ENCODE data around the gene GCNT3. TPM values are rescaled to one million over a fixed set of nuclear protein-coding genes. Genes with fewer than 3 reads are reported as not detected.

GCNT3 gene
- total and polyA plus RNA-seq, 2 donors from 2014 or later, result 4.5 to 14.8 TPM

- FAIRE-seq (no peak), DNase-seq (no peak)
- intact Hi-C loops (cut with DNase I), result no loop called here
- no peak for TF ChIP-seq CTCF (IDR thresholded peaks at IDR 0.05; ENCODE audit: borderline replicate concordance, extremely low read depth, insufficient read depth)
- Histone ChIP-seq H3K27me3 (ENCODE audit: control insufficient read depth, insufficient read depth, low read length) (no peaks in the 10 kb centered on the region), H3K9ac (ENCODE audit: low read length in 3 of 3) (no peak overlapping the region), H3K4me3 (ENCODE audit: low read length in 3 of 3) (no peak overlapping the region), H3K9me3 (ENCODE audit: control insufficient read depth in 2 of 3, insufficient read depth in 1 of 3, low read length in 3 of 3) (no peaks in the 10 kb centered on the region), H3K36me3 (ENCODE audit: control insufficient read depth in 2 of 3, insufficient read depth in 3 of 3, low read length in 3 of 3) (no peaks in the 10 kb centered on the region), H3K4me1 (ENCODE audit: control insufficient read depth in 2 of 3, insufficient read depth in 2 of 3, low read depth in 1 of 3, low read length in 3 of 3) (no peaks in the 10 kb centered on the region), H3K27ac (ENCODE audit: low read depth in 2 of 2, low read length in 2 of 2) (no peak overlapping the region)
Measured at GRCh38 chr15:59565299-59565698, 46.3 kb upstream of the GCNT3 start.

- no peak for FAIRE-seq
- Histone ChIP-seq H3K36me3 (ENCODE audit: control insufficient read depth in 2 of 3, insufficient read depth in 3 of 3, low read length in 3 of 3) (no peaks in the 10 kb centered on the region), H3K9ac (ENCODE audit: low read length in 3 of 3) (no peak overlapping the region), H3K27me3 (ENCODE audit: control insufficient read depth, insufficient read depth, low read length) (no peaks in the 10 kb centered on the region), H3K9me3 (ENCODE audit: control insufficient read depth in 2 of 3, insufficient read depth in 1 of 3, low read length in 3 of 3) (no peaks in the 10 kb centered on the region), H3K27ac (ENCODE audit: low read depth in 2 of 2, low read length in 2 of 2) (no peak overlapping the region), H3K4me1 (ENCODE audit: control insufficient read depth in 2 of 3, insufficient read depth in 2 of 3, low read depth in 1 of 3, low read length in 3 of 3) (no peaks in the 10 kb centered on the region), H3K4me3 (ENCODE audit: low read length in 3 of 3) (no peak overlapping the region)
- intact Hi-C loops (cut with DNase I), result no loop called here
- TF ChIP-seq CTCF (IDR thresholded peaks at IDR 0.05; ENCODE audit: borderline replicate concordance, extremely low read depth, insufficient read depth), result no peak
- no peak for DNase-seq
Measured at GRCh38 chr15:59567324-59567723, 44.3 kb upstream of the GCNT3 start.

- no peaks in the 10 kb centered on the region for H3K4me1 ChIP-seq (ENCODE audit: control insufficient read depth in 2 of 3, insufficient read depth in 2 of 3, low read depth in 1 of 3, low read length in 3 of 3)
- H3K9ac ChIP-seq (ENCODE audit: low read length in 3 of 3), result no peak overlapping the region
- H3K4me3 ChIP-seq (ENCODE audit: low read length in 3 of 3), result no peak overlapping the region
- H3K36me3 ChIP-seq (ENCODE audit: control insufficient read depth in 2 of 3, insufficient read depth in 3 of 3, low read length in 3 of 3), result no peaks in the 10 kb centered on the region
- no peaks in the 10 kb centered on the region for H3K9me3 ChIP-seq (ENCODE audit: control insufficient read depth in 2 of 3, insufficient read depth in 1 of 3, low read length in 3 of 3)
- no peak for FAIRE-seq
- no peaks in the 10 kb centered on the region for H3K27me3 ChIP-seq (ENCODE audit: control insufficient read depth, insufficient read depth, low read length)
- TF ChIP-seq CTCF (IDR thresholded peaks at IDR 0.05; ENCODE audit: borderline replicate concordance, extremely low read depth, insufficient read depth), result no peak
- DNase-seq, result no peak
- no peak overlapping the region for H3K27ac ChIP-seq (ENCODE audit: low read depth in 2 of 2, low read length in 2 of 2)
- intact Hi-C loops (cut with DNase I), result no loop called here
Measured at GRCh38 chr15:59569477-59569876, 42.1 kb upstream of the GCNT3 start.

- Histone ChIP-seq H3K9ac (ENCODE audit: low read length in 3 of 3) (no peak overlapping the region), H3K9me3 (ENCODE audit: control insufficient read depth in 2 of 3, insufficient read depth in 1 of 3, low read length in 3 of 3) (no peaks in the 10 kb centered on the region), H3K27ac (ENCODE audit: low read depth in 2 of 2, low read length in 2 of 2) (no peak overlapping the region), H3K4me1 (ENCODE audit: control insufficient read depth in 2 of 3, insufficient read depth in 2 of 3, low read depth in 1 of 3, low read length in 3 of 3) (no peaks in the 10 kb centered on the region), H3K4me3 (ENCODE audit: low read length in 3 of 3) (no peak overlapping the region), H3K27me3 (ENCODE audit: control insufficient read depth, insufficient read depth, low read length) (no peaks in the 10 kb centered on the region), H3K36me3 (ENCODE audit: control insufficient read depth in 2 of 3, insufficient read depth in 3 of 3, low read length in 3 of 3) (no peaks in the 10 kb centered on the region)
- DNase-seq (no peak), FAIRE-seq (no peak)
- intact Hi-C loops (cut with DNase I), result no loop called here
- no peak for TF ChIP-seq CTCF (IDR thresholded peaks at IDR 0.05; ENCODE audit: borderline replicate concordance, extremely low read depth, insufficient read depth)
Measured at GRCh38 chr15:59570315-59570714, 41.3 kb upstream of the GCNT3 start.
